HL-60 (cell line): ENCODE results near the gene ORMDL1.

Experiments used
- DNase-seq, 2 experiments: peaks; one replicate each; pipeline ENCODE4 v3.0.0-alpha.2; 2010 to 2020; ENCODE audit warnings: low read depth in 1 of 2, low spot score in 1 of 2
- H3K27ac ChIP-seq: fragments of 250-450 bp; sonication (Bioruptor Pico); replicated peaks from 2 replicates; pipeline ENCODE4 v1.5.1; 2020; ENCODE audit warnings: mild to moderate bottlenecking, moderate library complexity
- H3K27me3 ChIP-seq: fragments of 250-450 bp; sonication (Bioruptor Pico); 2 replicates; pipeline ENCODE4 v1.5.1; 2021; ENCODE audit warnings: mild to moderate bottlenecking, moderate library complexity; ENCODE audit not compliant: insufficient read depth, poor library complexity, severe bottlenecking
- H3K4me3 ChIP-seq: replicated peaks from 2 replicates; pipeline ENCODE4 v1.5.1; 2011; ENCODE audit warnings: mild to moderate bottlenecking, control low read depth, low read length; ENCODE audit not compliant: insufficient read depth
- GABPA ChIP-seq: IDR thresholded peaks from 2 replicates; pipeline ENCODE4 v1.6.1; 2012; ENCODE audit warnings: low read depth
- POLR2AphosphoS5 ChIP-seq: IDR thresholded peaks from 2 replicates; pipeline ENCODE4 v1.6.1; 2012; ENCODE audit warnings: low read depth
- SPI1 ChIP-seq: IDR thresholded peaks from 2 replicates; pipeline ENCODE4 v1.6.1; 2012; ENCODE audit warnings: low read depth, mild to moderate bottlenecking, borderline replicate concordance
- TF ChIP-seq, protein P1 (sequence below): IDR thresholded peaks from 2 replicates; pipeline ENCODE4 v1.6.1; 2012; ENCODE audit warnings: low read depth; ENCODE audit not compliant: insufficient replicate concordance
- TF ChIP-seq, protein P2 (sequence below): IDR thresholded peaks from one replicate; pipeline ENCODE4 v1.5.1; 2011; ENCODE audit warnings: low read length, control low read depth, inconsistent platforms; ENCODE audit not compliant: insufficient read depth

ORMDL1 gene

DNA sequence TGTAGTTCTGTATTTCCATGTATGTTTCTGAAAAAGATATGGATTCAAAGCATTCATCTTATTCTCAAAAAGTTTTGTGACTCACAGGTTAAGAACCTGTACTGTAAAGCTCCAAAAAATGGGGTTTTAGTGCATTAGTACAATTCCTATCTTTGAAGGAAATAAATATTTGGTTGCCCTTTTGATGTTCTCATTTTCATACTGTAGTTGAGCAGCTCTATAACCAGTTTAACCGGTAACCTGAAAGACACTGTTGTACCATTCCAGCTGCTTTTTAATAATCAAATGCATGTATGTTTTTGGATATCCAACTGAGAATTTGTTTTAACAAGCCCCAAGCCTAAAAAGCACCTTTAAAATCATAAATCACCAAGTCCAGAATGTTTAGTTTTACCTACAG lies 11.9 kb downstream of the ORMDL1 start:
- TF ChIP-seq GABPA, result no peak
- no peak for TF ChIP-seq SPI1
- TF ChIP-seq, protein P1, sequence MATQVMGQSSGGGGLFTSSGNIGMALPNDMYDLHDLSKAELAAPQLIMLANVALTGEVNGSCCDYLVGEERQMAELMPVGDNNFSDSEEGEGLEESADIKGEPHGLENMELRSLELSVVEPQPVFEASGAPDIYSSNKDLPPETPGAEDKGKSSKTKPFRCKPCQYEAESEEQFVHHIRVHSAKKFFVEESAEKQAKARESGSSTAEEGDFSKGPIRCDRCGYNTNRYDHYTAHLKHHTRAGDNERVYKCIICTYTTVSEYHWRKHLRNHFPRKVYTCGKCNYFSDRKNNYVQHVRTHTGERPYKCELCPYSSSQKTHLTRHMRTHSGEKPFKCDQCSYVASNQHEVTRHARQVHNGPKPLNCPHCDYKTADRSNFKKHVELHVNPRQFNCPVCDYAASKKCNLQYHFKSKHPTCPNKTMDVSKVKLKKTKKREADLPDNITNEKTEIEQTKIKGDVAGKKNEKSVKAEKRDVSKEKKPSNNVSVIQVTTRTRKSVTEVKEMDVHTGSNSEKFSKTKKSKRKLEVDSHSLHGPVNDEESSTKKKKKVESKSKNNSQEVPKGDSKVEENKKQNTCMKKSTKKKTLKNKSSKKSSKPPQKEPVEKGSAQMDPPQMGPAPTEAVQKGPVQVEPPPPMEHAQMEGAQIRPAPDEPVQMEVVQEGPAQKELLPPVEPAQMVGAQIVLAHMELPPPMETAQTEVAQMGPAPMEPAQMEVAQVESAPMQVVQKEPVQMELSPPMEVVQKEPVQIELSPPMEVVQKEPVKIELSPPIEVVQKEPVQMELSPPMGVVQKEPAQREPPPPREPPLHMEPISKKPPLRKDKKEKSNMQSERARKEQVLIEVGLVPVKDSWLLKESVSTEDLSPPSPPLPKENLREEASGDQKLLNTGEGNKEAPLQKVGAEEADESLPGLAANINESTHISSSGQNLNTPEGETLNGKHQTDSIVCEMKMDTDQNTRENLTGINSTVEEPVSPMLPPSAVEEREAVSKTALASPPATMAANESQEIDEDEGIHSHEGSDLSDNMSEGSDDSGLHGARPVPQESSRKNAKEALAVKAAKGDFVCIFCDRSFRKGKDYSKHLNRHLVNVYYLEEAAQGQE, result no peak
- TF ChIP-seq, protein P2, sequence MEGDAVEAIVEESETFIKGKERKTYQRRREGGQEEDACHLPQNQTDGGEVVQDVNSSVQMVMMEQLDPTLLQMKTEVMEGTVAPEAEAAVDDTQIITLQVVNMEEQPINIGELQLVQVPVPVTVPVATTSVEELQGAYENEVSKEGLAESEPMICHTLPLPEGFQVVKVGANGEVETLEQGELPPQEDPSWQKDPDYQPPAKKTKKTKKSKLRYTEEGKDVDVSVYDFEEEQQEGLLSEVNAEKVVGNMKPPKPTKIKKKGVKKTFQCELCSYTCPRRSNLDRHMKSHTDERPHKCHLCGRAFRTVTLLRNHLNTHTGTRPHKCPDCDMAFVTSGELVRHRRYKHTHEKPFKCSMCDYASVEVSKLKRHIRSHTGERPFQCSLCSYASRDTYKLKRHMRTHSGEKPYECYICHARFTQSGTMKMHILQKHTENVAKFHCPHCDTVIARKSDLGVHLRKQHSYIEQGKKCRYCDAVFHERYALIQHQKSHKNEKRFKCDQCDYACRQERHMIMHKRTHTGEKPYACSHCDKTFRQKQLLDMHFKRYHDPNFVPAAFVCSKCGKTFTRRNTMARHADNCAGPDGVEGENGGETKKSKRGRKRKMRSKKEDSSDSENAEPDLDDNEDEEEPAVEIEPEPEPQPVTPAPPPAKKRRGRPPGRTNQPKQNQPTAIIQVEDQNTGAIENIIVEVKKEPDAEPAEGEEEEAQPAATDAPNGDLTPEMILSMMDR, result no peak
- no peak for TF ChIP-seq POLR2AphosphoS5
- H3K27ac ChIP-seq, result peak overlapping the region; percentile 10; the same call in 1 of the 2 replicates
- no peaks in the 10 kb centered on the region for H3K27me3 ChIP-seq
- no peak for DNase-seq
- H3K4me3 ChIP-seq, result no peak overlapping the region

DNA sequence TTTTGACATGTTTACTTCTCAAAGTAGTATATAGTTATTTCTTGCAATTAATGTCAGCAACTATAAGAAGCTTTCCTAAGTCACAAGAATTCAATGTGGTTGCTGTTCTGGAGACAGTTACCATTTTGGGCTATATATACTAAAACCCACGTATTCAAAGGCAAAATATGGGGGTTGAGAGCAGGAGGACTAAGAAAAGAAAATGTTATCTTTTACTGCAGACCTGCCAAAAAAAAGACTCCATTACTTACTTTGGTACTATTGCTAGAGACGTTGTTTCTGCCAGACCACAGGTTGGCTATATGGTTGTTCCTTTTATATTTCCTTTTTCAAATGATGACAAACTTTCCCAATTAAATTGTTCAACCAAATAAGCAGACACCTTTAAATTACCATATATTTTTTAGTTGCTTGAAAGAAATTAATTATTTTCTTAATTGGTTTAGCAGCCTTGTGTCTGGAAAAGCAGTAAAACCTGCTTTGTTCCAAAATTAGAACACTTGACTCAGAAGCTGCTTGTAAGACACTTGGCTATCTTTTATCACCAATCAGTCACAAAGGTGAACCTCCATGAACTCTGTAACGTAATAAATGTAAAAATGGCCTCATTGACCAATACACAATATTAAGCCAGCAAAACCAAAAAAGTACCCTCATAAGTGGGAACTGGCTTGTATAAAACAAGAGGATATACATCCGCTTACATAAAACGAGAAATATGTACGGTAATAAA lies 13.4 kb downstream of the ORMDL1 start:
- Histone ChIP-seq H3K27me3 (no peaks in the 10 kb centered on the region), H3K4me3 (no peak overlapping the region), H3K27ac (no peak overlapping the region)
- no peak for DNase-seq
- TF ChIP-seq, protein P1, result no peak
- TF ChIP-seq, protein P2, result no peak

DNA sequence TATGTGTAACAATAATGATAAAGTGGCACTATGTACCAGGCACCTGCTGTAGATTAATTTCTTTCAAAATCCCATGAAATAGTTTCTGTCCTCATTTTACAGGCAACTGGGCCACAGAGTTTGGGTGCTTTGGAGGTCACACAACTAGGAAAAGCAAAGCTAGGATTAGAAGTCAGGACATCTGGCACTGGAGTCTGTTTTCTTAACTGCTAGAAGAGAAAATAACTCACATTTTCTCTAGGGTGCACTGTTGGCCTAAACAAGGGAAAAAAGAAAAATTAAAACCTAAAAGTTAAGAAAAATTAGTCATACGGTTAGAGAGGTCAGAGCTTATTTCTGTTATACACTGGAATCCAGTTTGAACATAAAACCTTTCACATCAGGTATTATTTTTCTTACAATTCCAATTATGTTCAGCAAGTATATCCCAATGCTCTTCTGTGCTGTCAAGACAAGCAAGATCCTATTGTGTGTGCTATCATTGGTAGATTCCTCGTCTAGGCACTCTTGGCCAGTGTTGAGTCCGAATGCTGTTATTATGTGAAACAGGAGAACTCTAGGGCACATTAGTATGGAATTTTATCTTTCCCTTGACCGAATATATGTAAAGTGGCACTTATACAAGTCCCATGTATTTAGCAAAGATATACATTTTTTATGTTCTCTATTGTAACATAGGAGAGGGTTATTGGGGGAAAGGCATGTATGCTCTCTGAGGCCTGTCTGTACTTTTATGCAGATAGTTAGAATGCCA lies 20.1 kb downstream of the ORMDL1 start:
- no peaks in the 10 kb centered on the region for H3K27me3 ChIP-seq
- no peak for TF ChIP-seq POLR2AphosphoS5
- peak overlapping the region; percentile 80 for H3K27ac ChIP-seq
- no peak for DNase-seq
- no peak overlapping the region; the same call in 1 of the 2 replicates for H3K4me3 ChIP-seq

DNA sequence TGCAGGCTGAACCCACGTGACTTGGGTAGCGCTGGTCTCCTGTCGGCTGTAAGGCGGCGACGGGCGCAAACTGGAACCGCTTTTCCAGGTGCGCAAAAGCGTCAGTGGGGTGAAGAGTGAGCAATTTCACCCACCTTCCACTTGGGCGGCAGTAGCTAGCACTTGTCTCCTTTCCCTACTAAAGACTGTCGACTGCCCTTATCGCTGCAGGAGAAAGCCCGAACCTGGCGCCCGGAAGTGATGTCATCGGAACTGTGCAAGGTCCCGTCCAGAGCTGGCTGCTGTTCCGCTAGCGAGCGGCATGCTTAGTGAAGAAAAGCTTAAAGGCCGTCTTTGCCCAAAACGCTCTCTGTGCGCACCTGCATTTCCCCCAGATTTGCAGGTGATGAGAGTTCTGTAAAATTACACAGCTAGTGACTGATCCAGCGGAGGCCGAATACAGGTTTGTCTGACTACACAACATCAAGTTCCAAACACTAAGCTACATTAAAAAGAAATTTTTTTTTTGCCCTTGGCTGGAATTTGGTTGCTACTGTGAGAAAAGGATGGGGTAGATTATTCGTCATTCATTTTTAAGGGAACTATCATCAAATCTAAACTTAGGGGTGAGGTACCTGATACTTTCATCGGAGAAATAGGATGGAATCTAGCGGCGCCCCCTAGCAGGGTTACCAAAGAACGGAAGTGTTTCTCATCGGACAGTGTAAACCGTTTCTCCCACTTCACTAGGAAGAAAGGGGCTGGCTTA lies 21.4 kb downstream of the ORMDL1 start, which contains the start of gene OSGEPL1:
TSS of gene OSGEPL1 (minus strand) at position 242 of the 748 bp plus-strand sequence. CDS start 1,152 bp downstream, outside the sequence.
- TF ChIP-seq, protein P2, result peak; percentile 48
- TF ChIP-seq POLR2AphosphoS5 (peak; percentile 87), GABPA (peak; percentile 91), SPI1 (0 out of 2 replicates have a peak, but pooled peaks have one; percentile 29)
- TF ChIP-seq, protein P1, result no peak
- peak; percentile 89 to 97 for DNase-seq
- Histone ChIP-seq H3K27me3 (no peaks in the 10 kb centered on the region), H3K27ac (peak within 1 kb of the TSS; percentile 80), H3K4me3 (peak within 1 kb of the TSS; percentile 70)
